Tibial artery (tissue), 4 donors: ENCODE data around the gene WDR4.
"Not testable (repeated sequence)": the region's sequence is repeated elsewhere in the genome, so short reads cannot be mapped to it uniquely, and the experiment has no call there.

ENCODE experiments used
- DNase-seq, 2 donors: peaks; one replicate each; pipeline ENCODE4 v3.0.0-alpha.2; 2019
- H3K27ac ChIP-seq, 2 donors: fragments of 200-600 bp; sonication (generic) in 1 of 2; 1 replicate in 1 of 2; 2 replicates in 1 of 2; pipeline ENCODE4 v1.5.1; 2018 to 2019; ENCODE audit warnings: mild to moderate bottlenecking in 1 of 2
- H3K27me3 ChIP-seq, 2 donors: fragments of 200-600 bp; sonication (generic) in 1 of 2; one replicate each; pipeline versions ENCODE4 v1.5.1 to v1.6.0; 2016 to 2019
- H3K36me3 ChIP-seq, 3 donors: fragments of 200-600 bp; sonication (generic) in 2 of 3; one replicate each; pipeline ENCODE4 v1.5.1; 2016 to 2019; ENCODE audit warnings: mild to moderate bottlenecking in 2 of 3
- H3K4me1 ChIP-seq, 4 donors: fragments of 200-600 bp; sonication (generic) in 2 of 4; 1 replicate in 3 of 4; 2 replicates in 1 of 4; pipeline ENCODE4 v1.5.1; 2016 to 2019
- H3K4me3 ChIP-seq, 2 donors: fragments of 200-600 bp; sonication (generic) in 1 of 2; 1 replicate in 1 of 2; 2 replicates in 1 of 2; pipeline ENCODE4 v1.5.1; 2018 to 2019; ENCODE audit warnings: mild to moderate bottlenecking in 2 of 2
- H3K9me3 ChIP-seq, 3 donors: fragments of 200-600 bp; sonication (generic) in 1 of 3; one replicate each; pipeline ENCODE4 v1.5.1; 2016 to 2019
- intact Hi-C: fragments of 100-400 bp; cut with DNase I; formaldehyde crosslinking; loops from one replicate; pipeline ENCODE4 v1.15.0; 2023; ENCODE audit warnings: low total_unique reads
- TF ChIP-seq, protein P1 (sequence below), 2 experiments: fragments of 200-600 bp in 1 of 2; fragments of 450-650 bp in 1 of 2; IDR thresholded peaks; one replicate each; pipeline ENCODE4 v1.5.1; 2017 to 2019; ENCODE audit warnings: antibody characterized with exemption in 2 of 2, mild to moderate bottlenecking in 1 of 2, moderate library complexity in 1 of 2

Gene WDR4

GRCh38 chr21:42847051-42847707 lies 32.2 kb downstream of the WDR4 start:
- Histone ChIP-seq H3K4me3 (no peak overlapping the region), H3K27ac (no peak overlapping the region), H3K4me1 (peaks cover 0 to 12% (median 2%) of the 10 kb centered on the region in 4 donors), H3K9me3 (no peaks in the 10 kb centered on the region), H3K27me3 (no peaks in the 10 kb centered on the region), H3K36me3 (peaks cover 37 to 88% (median 61%) of the 10 kb centered on the region in 3 donors)
- TF ChIP-seq, protein P1, sequence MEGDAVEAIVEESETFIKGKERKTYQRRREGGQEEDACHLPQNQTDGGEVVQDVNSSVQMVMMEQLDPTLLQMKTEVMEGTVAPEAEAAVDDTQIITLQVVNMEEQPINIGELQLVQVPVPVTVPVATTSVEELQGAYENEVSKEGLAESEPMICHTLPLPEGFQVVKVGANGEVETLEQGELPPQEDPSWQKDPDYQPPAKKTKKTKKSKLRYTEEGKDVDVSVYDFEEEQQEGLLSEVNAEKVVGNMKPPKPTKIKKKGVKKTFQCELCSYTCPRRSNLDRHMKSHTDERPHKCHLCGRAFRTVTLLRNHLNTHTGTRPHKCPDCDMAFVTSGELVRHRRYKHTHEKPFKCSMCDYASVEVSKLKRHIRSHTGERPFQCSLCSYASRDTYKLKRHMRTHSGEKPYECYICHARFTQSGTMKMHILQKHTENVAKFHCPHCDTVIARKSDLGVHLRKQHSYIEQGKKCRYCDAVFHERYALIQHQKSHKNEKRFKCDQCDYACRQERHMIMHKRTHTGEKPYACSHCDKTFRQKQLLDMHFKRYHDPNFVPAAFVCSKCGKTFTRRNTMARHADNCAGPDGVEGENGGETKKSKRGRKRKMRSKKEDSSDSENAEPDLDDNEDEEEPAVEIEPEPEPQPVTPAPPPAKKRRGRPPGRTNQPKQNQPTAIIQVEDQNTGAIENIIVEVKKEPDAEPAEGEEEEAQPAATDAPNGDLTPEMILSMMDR (IDR thresholded peaks at IDR 0.05): no peak
- peak; percentile 11 to 62 for DNase-seq
- intact Hi-C loops: no loop called here

DNA sequence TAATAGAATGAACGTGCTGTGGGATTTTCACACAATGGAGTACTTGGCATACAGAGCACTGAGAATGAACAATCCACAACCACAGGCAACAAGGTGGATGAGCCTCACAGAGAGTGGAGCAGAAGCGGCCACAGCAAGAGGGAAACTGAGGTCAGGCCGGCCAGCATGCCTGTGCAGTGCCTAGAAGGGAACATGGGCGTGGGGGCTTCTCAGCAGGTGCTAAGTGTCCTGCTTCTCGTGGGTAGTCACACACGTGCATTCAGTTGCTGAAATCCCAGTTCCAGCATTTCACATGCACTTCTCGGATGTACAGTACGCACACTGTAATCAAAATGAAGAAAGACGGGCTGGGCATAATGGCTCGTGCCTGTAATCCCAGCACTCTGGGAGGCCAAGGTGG lies 33.1 kb downstream of the WDR4 start:
- H3K27ac ChIP-seq: no peak overlapping the region
- H3K4me1 ChIP-seq: peaks cover 0 to 12% (median 2%) of the 10 kb centered on the region in 4 donors
- peak; percentile 11 to 46 for DNase-seq
- H3K36me3 ChIP-seq: peaks cover 30 to 87% (median 59%) of the 10 kb centered on the region in 3 donors
- no peak overlapping the region for H3K4me3 ChIP-seq
- TF ChIP-seq, protein P1 (IDR thresholded peaks at IDR 0.05): no peak
- H3K9me3 ChIP-seq: no peaks in the 10 kb centered on the region
- H3K27me3 ChIP-seq: no peaks in the 10 kb centered on the region
- intact Hi-C loops: no loop called here

- no peak overlapping the region for H3K4me3 ChIP-seq
- intact Hi-C loops: no loop called here
- TF ChIP-seq, protein P1 (IDR thresholded peaks at IDR 0.05): no peak
- no peaks in the 10 kb centered on the region for H3K9me3 ChIP-seq
- no peaks in the 10 kb centered on the region for H3K27me3 ChIP-seq
- H3K4me1 ChIP-seq: peaks cover 0 to 12% (median 2%) of the 10 kb centered on the region in 4 donors
- peak; percentile 22 to 63 for DNase-seq
- H3K36me3 ChIP-seq: peaks cover 27 to 87% (median 60%) of the 10 kb centered on the region in 3 donors
- no peak overlapping the region for H3K27ac ChIP-seq
Observed at GRCh38 chr21:42845296-42845965, 33.9 kb downstream of the WDR4 start.

GRCh38 chr21:42844411-42845113 lies 34.8 kb downstream of the WDR4 start:
- no peak overlapping the region for H3K27ac ChIP-seq
- no peaks in the 10 kb centered on the region for H3K27me3 ChIP-seq
- intact Hi-C loops: no loop called here
- H3K4me1 ChIP-seq: peaks cover 0 to 12% (median 2%) of the 10 kb centered on the region in 4 donors
- H3K36me3 ChIP-seq: peaks cover 19 to 87% (median 57%) of the 10 kb centered on the region in 3 donors
- DNase-seq: peak; percentile 30 to 65
- TF ChIP-seq, protein P1 (IDR thresholded peaks at IDR 0.05): no peak
- no peak overlapping the region for H3K4me3 ChIP-seq
- no peaks in the 10 kb centered on the region for H3K9me3 ChIP-seq

- no peak for DNase-seq
- TF ChIP-seq, protein P1 (IDR thresholded peaks at IDR 0.05): no peak
- Histone ChIP-seq H3K4me1 (peaks cover 0 to 12% (median 2%) of the 10 kb centered on the region in 4 donors), H3K4me3 (no peak overlapping the region), H3K36me3 (peaks cover 11 to 81% (median 50%) of the 10 kb centered on the region in 3 donors), H3K9me3 (no peaks in the 10 kb centered on the region), H3K27me3 (no peaks in the 10 kb centered on the region), H3K27ac (no peak overlapping the region)
- intact Hi-C loops: no loop called here
Observed at GRCh38 chr21:42843056-42843455, 36.3 kb downstream of the WDR4 start.

GRCh38 chr21:42841916-42842655 lies 37.3 kb downstream of the WDR4 start:
- H3K27ac ChIP-seq, intact Hi-C loops, H3K27me3 ChIP-seq, H3K4me3 ChIP-seq, H3K9me3 ChIP-seq: not testable (repeated sequence)
- Histone ChIP-seq H3K36me3 (peaks cover 5 to 72% (median 50%) of the 10 kb centered on the region in 3 donors), H3K4me1 (peaks cover 0 to 12% (median 2%) of the 10 kb centered on the region in 4 donors)
- peak; percentile 12 to 54 for DNase-seq
